Fibroblast of lung (primary cell): ENCODE results near the gene LRMDA. TPM values are rescaled to one million over a fixed set of nuclear protein-coding genes. Genes with fewer than 3 reads are reported as not detected.

Experiments used
- DNase-seq, 2 donors: peaks; one replicate each; pipeline versions ENCODE4 v3.0.0 to v3.0.0-alpha.2; 2010; ENCODE audit warnings: low read depth in 2 of 2
- H2AFZ ChIP-seq: 2 replicates; pipeline ENCODE4 v1.5.1; 2012; ENCODE audit warnings: low read length, control low read depth, inconsistent platforms
- H3K27ac ChIP-seq: 2 replicates; pipeline ENCODE4 v1.5.1; 2011; ENCODE audit warnings: low read length, control low read depth; ENCODE audit not compliant: insufficient read depth
- H3K27me3 ChIP-seq: 2 replicates; pipeline ENCODE4 v1.5.1; 2011; ENCODE audit warnings: mild to moderate bottlenecking, low read length; ENCODE audit not compliant: control insufficient read depth, insufficient read depth
- H3K36me3 ChIP-seq: 2 replicates; pipeline ENCODE4 v1.5.1; 2011; ENCODE audit warnings: low read length; ENCODE audit not compliant: control insufficient read depth, insufficient read depth
- H3K4me1 ChIP-seq: 2 replicates; pipeline ENCODE4 v1.5.1; 2011; ENCODE audit warnings: low read length; ENCODE audit not compliant: control insufficient read depth, insufficient read depth; ENCODE audit errors: extremely low read depth
- H3K4me2 ChIP-seq: 2 replicates; pipeline ENCODE4 v1.5.1; 2011; ENCODE audit warnings: low read length, control low read depth; ENCODE audit not compliant: insufficient read depth; ENCODE audit errors: extremely low read depth
- H3K4me3 ChIP-seq, 4 experiments: fragments of 200-600 bp in 1 of 4; sonication (generic) in 1 of 4; replicated peaks in 1 of 4; 2 replicates each; pipeline ENCODE4 v1.5.1; 2011 to 2016; ENCODE audit warnings: low read length in 4 of 4, low read depth in 3 of 4, mild to moderate bottlenecking in 3 of 4, control low read depth in 2 of 4, inconsistent platforms in 1 of 4, mixed read lengths in 1 of 4; ENCODE audit not compliant: insufficient read depth in 1 of 4; ENCODE audit errors: control extremely low read depth in 1 of 4
- H3K79me2 ChIP-seq: 2 replicates; pipeline ENCODE4 v1.5.1; 2012; ENCODE audit warnings: mild to moderate bottlenecking, low read length, inconsistent platforms; ENCODE audit not compliant: control insufficient read depth, insufficient read depth
- H3K9ac ChIP-seq: 2 replicates; pipeline ENCODE4 v1.5.1; 2011; ENCODE audit warnings: mild to moderate bottlenecking, low read length, control low read depth; ENCODE audit not compliant: insufficient read depth
- H3K9me3 ChIP-seq: 2 replicates; pipeline ENCODE4 v1.5.1; 2012; ENCODE audit warnings: low read depth, low read length; ENCODE audit not compliant: control insufficient read depth, insufficient read depth
- H4K20me1 ChIP-seq: 2 replicates; pipeline ENCODE4 v1.5.1; 2011; ENCODE audit warnings: low read length; ENCODE audit not compliant: control insufficient read depth, insufficient read depth; ENCODE audit errors: extremely low read depth
- CTCF ChIP-seq, 2 donors: IDR thresholded peaks in 1 of 2; conservative IDR thresholded peaks in 1 of 2; 1 replicate in 1 of 2; 2 replicates in 1 of 2; pipeline ENCODE4 v1.5.1; 2011 to 2012; ENCODE audit warnings: low read length in 2 of 2, control low read depth in 1 of 2, inconsistent platforms in 1 of 2, low read depth in 1 of 2, mild to moderate bottlenecking in 1 of 2
- EZH2 ChIP-seq: IDR thresholded peaks from 2 replicates; pipeline ENCODE4 v1.5.1; 2012; ENCODE audit warnings: low read length, control low read depth, mild to moderate bottlenecking; ENCODE audit errors: missing control alignments
- polyA plus RNA-seq, 2 donors: library from polyadenylated mRNA; depleted of rRNA in 1 of 2; stranded (reverse) in 1 of 2; unstranded in 1 of 2; fragments of >200 nt; gene quantifications; 2 replicates each; pipeline ENCODE4 v1.2.1, GENCODE V29; 2011 to 2012; ENCODE audit warnings: missing spikeins in 1 of 2
- total RNA-seq: library from RNA; depleted of rRNA; stranded (reverse); fragments of >200 nt; gene quantifications from 2 replicates; pipeline ENCODE4 v1.2.1, GENCODE V29; 2014

Gene LRMDA
- total and polyA plus RNA-seq, 2 donors (not counting 1 experiment from before 2014, with no cell fraction given) = 1.7 to 2.0 TPM

GRCh38 chr10:75962395-75963061, 531.1 kb downstream of the LRMDA start:
- no peak overlapping the region for H3K4me2 ChIP-seq
- H3K9me3 ChIP-seq = no peaks in the 10 kb centered on the region
- no peak overlapping the region for H2AFZ ChIP-seq
- no peaks in the 10 kb centered on the region for H4K20me1 ChIP-seq
- no peaks in the 10 kb centered on the region for H3K27me3 ChIP-seq
- H3K27ac ChIP-seq = no peak overlapping the region
- no peaks in the 10 kb centered on the region for H3K36me3 ChIP-seq
- H3K79me2 ChIP-seq = no peaks in the 10 kb centered on the region
- no peak overlapping the region for H3K9ac ChIP-seq
- peaks cover 3% of the 10 kb centered on the region for H3K4me1 ChIP-seq
- no peak overlapping the region for H3K4me3 ChIP-seq
- DNase-seq = no peak
- TF ChIP-seq CTCF (conservative IDR thresholded peaks at IDR 0.05 in 1 of 2, IDR thresholded peaks at IDR 0.05 in 1 of 2; ENCODE audit: low read depth in 1 of 2, low read length in 2 of 2) = no peak

- Histone ChIP-seq H3K9ac (no peak overlapping the region), H2AFZ (no peak overlapping the region), H4K20me1 (no peaks in the 10 kb centered on the region), H3K4me2 (no peak overlapping the region), H3K4me3 (no peak overlapping the region), H3K36me3 (no peaks in the 10 kb centered on the region), H3K79me2 (no peaks in the 10 kb centered on the region), H3K4me1 (peaks cover 2% of the 10 kb centered on the region), H3K9me3 (no peaks in the 10 kb centered on the region), H3K27ac (no peak overlapping the region), H3K27me3 (no peaks in the 10 kb centered on the region)
- DNase-seq = peak in 1 of 2 donors; percentile 74
- no peak for TF ChIP-seq CTCF (conservative IDR thresholded peaks at IDR 0.05 in 1 of 2, IDR thresholded peaks at IDR 0.05 in 1 of 2; ENCODE audit: low read depth in 1 of 2, low read length in 2 of 2)
- TF ChIP-seq EZH2 = no peak
Observed at GRCh38 chr10:75967491-75967890, 536.1 kb downstream of the LRMDA start.

- H3K36me3 ChIP-seq = no peaks in the 10 kb centered on the region
- H3K79me2 ChIP-seq = no peaks in the 10 kb centered on the region
- H3K4me1 ChIP-seq = peaks cover 2% of the 10 kb centered on the region
- no peak for TF ChIP-seq EZH2
- TF ChIP-seq CTCF (conservative IDR thresholded peaks at IDR 0.05 in 1 of 2, IDR thresholded peaks at IDR 0.05 in 1 of 2; ENCODE audit: low read depth in 1 of 2, low read length in 2 of 2) = no peak
- no peaks in the 10 kb centered on the region for H4K20me1 ChIP-seq
- H3K27me3 ChIP-seq = no peaks in the 10 kb centered on the region
- no peak overlapping the region for H3K9ac ChIP-seq
- no peak overlapping the region for H3K4me2 ChIP-seq
- H3K4me3 ChIP-seq = no peak overlapping the region
- no peak for DNase-seq
- no peak overlapping the region for H3K27ac ChIP-seq
- H3K9me3 ChIP-seq = no peaks in the 10 kb centered on the region
- H2AFZ ChIP-seq = no peak overlapping the region
Observed at GRCh38 chr10:75969031-75969430, 537.6 kb downstream of the LRMDA start.
